HG03439 (cell line): ENCODE data around the gene EFCC1.
"Not testable (repeated sequence)": the region's sequence is repeated elsewhere in the genome, so short reads cannot be mapped to it uniquely, and the experiment has no call there.

ENCODE experiments used
- ATAC-seq: cut with Tn5 transposase; IDR thresholded peaks from one replicate; pipeline ENCODE4 v1.9.1; 2021; ENCODE audit warnings: mild to moderate bottlenecking, moderate library complexity; ENCODE audit not compliant: unreplicated experiment

The EFCC1 gene

GRCh38 chr3:129068291-129068886 is 67.3 kb downstream of the EFCC1 start:
- no peak for ATAC-seq

DNA sequence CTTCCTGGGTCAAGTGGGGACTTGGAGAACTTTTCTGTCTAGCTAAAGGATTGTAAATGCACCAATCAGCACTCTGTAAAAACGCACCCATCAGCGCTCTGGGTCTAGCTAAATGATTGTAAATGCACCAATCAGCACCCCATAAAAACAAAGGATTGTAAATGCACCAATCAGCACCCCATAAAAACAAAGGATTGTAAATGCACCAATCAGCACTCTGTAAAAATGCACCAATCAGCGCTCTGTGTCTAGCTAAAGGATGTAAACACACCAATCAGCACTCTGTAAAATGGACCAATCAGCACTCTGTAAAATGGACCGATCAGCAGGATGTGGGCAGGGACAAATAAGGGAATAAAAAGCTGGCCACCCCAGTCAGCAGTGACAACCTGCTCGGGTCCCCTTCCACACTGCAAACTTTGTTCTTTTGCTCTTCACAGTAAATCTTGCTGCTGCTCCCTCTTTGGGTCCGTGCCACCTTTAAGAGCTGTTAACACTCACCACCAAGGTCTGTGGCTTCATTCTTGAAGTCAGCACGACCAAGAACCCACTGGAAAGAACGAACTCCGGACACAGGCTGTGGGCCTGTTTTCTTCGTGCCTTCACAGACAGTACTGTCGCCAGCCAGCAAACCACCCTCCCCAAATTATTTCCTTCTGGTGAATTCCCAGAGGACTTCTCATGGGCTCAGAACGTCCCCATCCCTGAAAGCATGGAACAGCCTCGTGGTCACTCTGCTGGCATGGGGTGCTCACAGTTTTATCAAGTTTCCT is 68.4 kb downstream of the EFCC1 start:
- ATAC-seq: not testable (repeated sequence)

DNA sequence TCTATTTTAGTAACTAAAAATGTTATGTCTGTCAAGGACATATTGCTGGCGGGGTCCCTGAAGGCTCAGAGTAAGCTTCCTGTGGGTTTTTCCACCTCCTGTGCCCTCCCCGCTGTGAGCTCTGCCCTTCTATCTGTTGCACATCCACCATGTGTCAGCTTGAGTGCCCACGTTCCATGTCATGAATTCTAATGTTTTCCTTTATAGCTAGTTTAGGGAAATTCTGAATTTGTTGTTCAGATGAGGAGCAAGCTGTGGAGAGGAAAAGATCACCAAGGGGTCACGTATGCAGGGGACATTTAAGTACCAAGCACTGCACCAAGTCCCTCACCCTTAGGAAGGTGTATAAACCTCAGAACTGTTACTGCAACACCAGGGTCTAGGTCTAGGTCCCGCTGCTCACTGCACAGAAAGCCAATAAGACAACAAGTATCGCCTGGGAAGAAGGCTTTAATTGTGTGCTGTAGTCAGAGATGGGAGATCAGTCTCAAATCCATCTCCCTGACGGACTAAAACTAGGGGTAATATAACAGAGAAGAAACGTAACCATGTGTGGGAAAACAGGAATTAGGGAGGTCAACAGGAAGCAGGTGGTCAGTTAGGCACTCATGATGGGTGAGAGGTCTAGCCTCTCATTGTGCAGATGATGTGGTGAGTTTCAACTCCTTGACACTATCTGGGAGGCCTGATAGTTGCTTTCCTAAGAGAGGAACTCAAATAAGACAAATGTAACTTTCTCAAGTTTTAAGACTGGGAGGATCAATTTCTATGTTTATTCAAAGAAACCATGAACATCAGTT is 69.2 kb downstream of the EFCC1 start:
- ATAC-seq: no peak

DNA sequence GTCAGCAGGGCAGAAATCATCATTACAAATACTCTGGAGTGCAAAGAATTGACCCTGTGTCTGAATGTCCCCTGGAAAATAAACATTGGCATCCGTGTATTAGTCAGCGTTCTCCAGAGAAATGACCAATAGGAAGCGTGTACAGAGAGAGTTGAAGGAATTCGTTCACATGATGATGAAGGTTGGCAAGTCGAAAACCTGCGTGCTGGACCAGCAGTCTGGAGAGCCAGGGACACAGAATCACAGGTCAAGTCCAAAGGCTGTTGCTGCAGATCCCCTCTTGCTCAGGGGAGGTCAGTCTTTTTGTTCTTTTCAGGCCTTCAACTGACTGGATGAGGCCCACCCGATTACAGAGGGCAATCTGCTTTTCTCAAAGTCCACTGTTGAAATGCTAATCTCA is 76.1 kb downstream of the EFCC1 start:
- ATAC-seq: no peak

- ATAC-seq: no peak
Measured at GRCh38 chr3:129078510-129078909, 77.4 kb downstream of the EFCC1 start.

DNA sequence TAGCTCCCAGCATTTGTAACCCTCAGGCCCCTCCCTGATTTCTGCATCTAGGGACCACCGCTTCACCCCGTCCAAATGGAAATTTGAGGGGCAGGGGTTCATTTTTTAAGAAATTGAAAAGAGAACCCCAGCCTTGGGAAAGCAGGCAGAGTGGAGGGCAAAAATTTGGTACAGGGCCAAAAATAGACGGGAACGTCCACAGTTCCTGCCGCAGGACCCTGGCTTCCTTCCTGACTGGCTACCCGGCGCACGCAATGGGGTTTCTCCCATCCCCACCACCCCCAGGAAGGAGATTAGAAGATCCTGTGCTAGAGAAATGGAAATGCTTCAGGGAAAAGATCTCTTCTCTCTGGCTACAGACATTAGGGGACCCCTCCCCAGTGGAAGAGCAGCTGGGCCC is 80.4 kb downstream of the EFCC1 start:
- ATAC-seq: no peak

DNA sequence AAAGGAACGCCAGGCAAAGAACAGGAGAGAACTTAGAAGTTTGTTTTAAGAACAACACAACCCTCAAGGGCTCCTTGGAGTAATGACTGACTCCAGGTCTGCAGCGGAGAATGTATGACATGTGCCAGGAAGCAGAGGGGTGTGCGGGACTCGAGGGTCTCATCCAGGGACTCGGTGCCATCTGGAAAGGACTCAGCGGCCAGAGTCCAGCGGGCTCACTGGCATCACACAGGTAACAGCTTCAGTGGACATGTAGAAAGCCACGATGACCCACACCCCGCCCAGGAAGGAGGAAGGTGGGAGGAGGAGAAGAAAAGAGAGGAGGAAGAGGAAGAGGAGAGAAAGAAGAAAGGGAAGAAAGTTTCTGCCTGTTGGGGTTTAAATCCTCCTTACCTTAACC is 80.9 kb downstream of the EFCC1 start:
- ATAC-seq: no peak

DNA sequence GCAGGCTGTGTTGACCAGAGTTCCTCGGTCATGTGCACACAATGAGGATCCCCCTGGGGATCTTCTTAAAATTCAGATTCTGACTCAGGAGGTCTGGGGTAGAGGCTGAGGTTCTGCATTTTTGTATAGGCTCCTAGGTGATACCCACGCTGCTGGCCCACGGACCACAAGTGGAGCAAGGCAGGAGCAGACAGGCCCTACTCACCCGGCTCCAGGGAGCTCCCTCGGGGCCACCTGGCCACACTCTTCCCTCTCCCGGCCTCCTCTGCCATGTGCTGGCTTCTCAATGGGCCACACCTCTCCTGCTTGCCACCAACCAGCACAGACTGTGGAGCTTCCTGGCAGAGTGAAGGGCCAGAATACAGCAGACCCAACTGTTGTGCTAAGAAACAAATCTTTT is 83.4 kb downstream of the EFCC1 start:
- ATAC-seq: no peak

GRCh38 chr3:129085165-129085715 is 84.1 kb downstream of the EFCC1 start:
- no peak for ATAC-seq

DNA sequence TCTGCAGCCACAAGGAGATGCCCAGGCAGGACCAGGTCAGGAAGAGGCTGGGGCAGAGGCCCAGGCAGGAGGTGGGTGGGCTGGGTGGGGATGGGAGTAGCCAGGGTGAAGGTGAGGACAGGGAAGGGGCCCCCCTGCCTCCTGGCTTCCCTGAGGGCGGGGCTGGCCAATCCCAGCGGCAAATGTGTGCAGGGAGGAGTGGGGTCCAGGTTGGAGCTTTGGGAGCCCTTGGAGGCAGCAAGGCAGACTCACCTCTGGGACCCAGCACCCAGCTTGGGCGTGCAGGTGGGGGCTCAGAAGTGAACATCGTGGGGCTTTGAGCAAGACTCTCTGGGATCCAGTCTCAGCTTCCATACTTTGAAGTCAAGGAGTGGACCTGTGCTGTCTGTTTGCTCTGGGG is 84.7 kb downstream of the EFCC1 start:
- ATAC-seq: no peak

DNA sequence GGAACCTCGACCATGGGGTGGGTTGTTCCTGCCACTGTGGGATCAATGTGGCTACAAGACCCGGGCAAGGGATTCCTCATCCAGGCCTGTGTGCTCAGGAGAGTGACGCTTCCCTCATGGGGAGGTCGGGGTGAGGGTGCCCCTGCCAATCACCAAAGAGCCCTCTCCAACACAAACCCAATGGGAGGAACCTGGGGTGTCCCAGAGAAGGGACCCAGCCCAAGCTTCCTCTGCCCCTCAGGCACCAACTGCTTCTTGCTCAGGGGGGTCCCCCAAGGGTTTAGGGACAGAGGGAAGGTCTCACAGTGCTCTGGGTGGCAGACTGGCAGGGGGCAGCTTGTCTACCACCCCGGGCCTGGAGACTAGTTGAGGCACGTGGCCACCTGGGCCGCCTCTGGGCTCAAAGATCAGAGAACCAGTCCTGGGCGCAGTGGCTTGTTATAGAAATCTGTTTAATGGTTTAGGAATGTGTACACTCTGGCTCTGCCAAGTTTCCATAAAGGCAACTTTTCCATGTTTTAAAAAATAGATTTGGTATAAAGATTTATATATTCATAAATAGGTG is 86.1 kb downstream of the EFCC1 start:
- no peak for ATAC-seq

DNA sequence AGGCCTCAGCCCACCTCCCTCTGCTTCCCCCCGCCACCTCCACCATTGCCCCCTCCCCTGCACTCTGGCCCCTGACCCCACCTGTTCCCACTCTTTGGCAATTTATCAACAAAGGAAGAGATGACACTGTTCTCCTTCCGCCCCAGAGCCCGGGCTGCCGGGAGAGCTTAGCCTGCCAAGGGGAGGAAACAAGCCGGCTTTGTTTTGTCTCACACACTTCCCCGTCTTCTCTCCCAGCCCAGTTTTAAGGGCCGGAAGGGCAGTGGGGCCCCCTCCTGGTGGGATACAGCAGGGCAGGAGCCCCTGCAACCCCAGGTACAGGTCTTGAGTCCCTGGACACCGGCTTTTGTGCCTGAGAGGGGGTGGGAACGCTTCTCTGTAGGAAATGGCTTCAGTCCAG is 86.8 kb downstream of the EFCC1 start:
- ATAC-seq: not testable (repeated sequence)

- not testable (repeated sequence) for ATAC-seq
Measured at GRCh38 chr3:129088312-129088711, 87.2 kb downstream of the EFCC1 start.
